ENCODE measurements around the gene GTF3C6. TPM values are rescaled to one million over a fixed set of nuclear protein-coding genes. Genes with fewer than 3 reads are reported as not detected.

Gene GTF3C6
- total and polyA plus RNA-seq, 2 of the 8 experiments (the other 6 are each of a cell fraction or from before 2014, with no cell fraction given) = 13.1 to 87.4 TPM

- Histone ChIP-seq H2BK20ac (ENCODE audit: low read length) (no peak overlapping the region), H4K91ac (replicated peaks; ENCODE audit: insufficient read length, low read length) (no peak overlapping the region), H3K23me2 (ENCODE audit: low read depth, low read length) (no peaks in the 10 kb centered on the region), H3K4me3 (ENCODE audit: extremely low read depth in 1 of 4, insufficient read depth in 2 of 4, low read depth in 3 of 4, low read length in 4 of 4) (no peak overlapping the region), H4K8ac (ENCODE audit: extremely low read depth, insufficient read depth, low read length) (no peak overlapping the region), H4K20me1 (replicated peaks in 1 of 2; ENCODE audit: control insufficient read depth in 1 of 2, insufficient read depth in 2 of 2, low read length in 2 of 2) (no peaks in the 10 kb centered on the region), H2BK15ac (ENCODE audit: low read length) (no peak overlapping the region), H3K9me3 (ENCODE audit: insufficient read depth in 2 of 2, low read depth in 1 of 2, low read length in 1 of 2) (no peaks in the 10 kb centered on the region), H3K27me3 (replicated peaks in 1 of 4; ENCODE audit: control insufficient read depth in 3 of 4, extremely low read depth in 1 of 4, insufficient read depth in 3 of 4, low read length in 3 of 4) (no peaks in the 10 kb centered on the region), H3K18ac (ENCODE audit: extremely low read depth, low read length) (no peak overlapping the region), H2BK5ac (ENCODE audit: low read depth, low read length) (no peak overlapping the region), H3K9ac (replicated peaks in 1 of 4; ENCODE audit: extremely low read depth in 1 of 4, low read depth in 3 of 4, low read length in 3 of 4) (no peak overlapping the region), H3K14ac (ENCODE audit: insufficient read length) (no peak overlapping the region), H3K56ac (replicated peaks; ENCODE audit: insufficient read length, low read depth, low read length) (no peak overlapping the region), H3K79me2 (ENCODE audit: control insufficient read depth in 1 of 2, insufficient read depth in 2 of 2, low read length in 2 of 2) (peaks cover 0 to under 1% of the 10 kb centered on the region in 2 experiments; a peak in 1 of 4 replicates), H2BK12ac (ENCODE audit: low read depth, low read length) (no peak overlapping the region), H4K5ac (ENCODE audit: insufficient read length, low read depth, low read length) (no peak overlapping the region), H3K4ac (replicated peaks; ENCODE audit: insufficient read length, low read depth, low read length) (no peak overlapping the region), H3K4me1 (replicated peaks in 1 of 4; ENCODE audit: control insufficient read depth in 3 of 4, insufficient read depth in 4 of 4, low read length in 3 of 4) (peaks cover 0 to 3% (median 1%) of the 10 kb centered on the region in 4 experiments; a peak in 1 of 7 replicates), H2BK120ac (replicated peaks; ENCODE audit: low read depth, low read length) (no peak overlapping the region), H3K23ac (ENCODE audit: insufficient read length) (no peak overlapping the region), H3K4me2 (ENCODE audit: insufficient read depth in 1 of 2, low read depth in 2 of 2, low read length in 2 of 2) (no peak overlapping the region), H2AK5ac (ENCODE audit: low read depth, low read length) (no peak overlapping the region), H3K36me3 (ENCODE audit: control insufficient read depth in 2 of 4, insufficient read depth in 4 of 4, low read length in 3 of 4) (no peaks in the 10 kb centered on the region), H3K79me1 (ENCODE audit: low read depth, low read length) (no peaks in the 10 kb centered on the region), H3K27ac (ENCODE audit: low read depth, low read length) (no peak overlapping the region), H2AFZ (ENCODE audit: low read length) (no peak overlapping the region)
- FAIRE-seq (no peak), DNase-seq (ENCODE audit: low read depth in 1 of 2, low spot score in 2 of 2) (no peak)
- CTCF ChIA-PET (ENCODE audit: partially characterized antibody) = interaction anchor here (0.7 to 0.9 kb wide), 3 partner anchors 29 to 440 kb away, joined by 3 to 4 read pairs (median 3); no protein-coding TSS in a partner anchor
- 91% methylated on average over 6 of the region's 6 CpGs; no CpG with 5 or more reads in 1 of the 2 experiments for WGBS, 2 experiments (ENCODE audit: extremely low coverage in 1 of 2, insufficient coverage in 1 of 2, insufficient read length in 1 of 2, insufficient replicate concordance in 2 of 2, low coverage in 1 of 2, low lambda C conversion rate in 2 of 2, missing lambda C conversion rate in 1 of 2)
- POLR2A ChIA-PET (ENCODE audit: partially characterized antibody) = interaction anchor here (9.4 kb wide), 1 partner anchor 80 kb away, joined by 90 read pairs; the partner anchor contains the start of gene AMD1
- TF ChIP-seq BCL11A (IDR thresholded peaks at IDR 0.05; ENCODE audit: low read depth in 2 of 2, low read length in 2 of 2) = no peak
- no peak for TF ChIP-seq FOSL1 (IDR thresholded peaks at IDR 0.05; ENCODE audit: insufficient read depth, low read depth, low read length)
- no peak for TF ChIP-seq POLR2AphosphoS5 (IDR thresholded peaks at IDR 0.05; ENCODE audit: low read depth, low read length)
- TF ChIP-seq SIRT6 (IDR thresholded peaks at IDR 0.05; ENCODE audit: low read length) = no peak
- TF ChIP-seq SUZ12 (IDR thresholded peaks at IDR 0.05; ENCODE audit: low read length) = no peak
- no peak for TF ChIP-seq RNF2 (IDR thresholded peaks at IDR 0.05; ENCODE audit: borderline replicate concordance, low read depth, low read length, missing control alignments, poor library complexity, severe bottlenecking)
- TF ChIP-seq EP300 (IDR thresholded peaks at IDR 0.05; ENCODE audit: borderline replicate concordance in 1 of 2, low read depth in 2 of 2, low read length in 2 of 2) = no peak
- TF ChIP-seq SP4 (IDR thresholded peaks at IDR 0.05; ENCODE audit: low read length) = no peak
- TF ChIP-seq KDM5A (IDR thresholded peaks at IDR 0.05; ENCODE audit: low read length) = no peak
- no peak for TF ChIP-seq HDAC2 (IDR thresholded peaks at IDR 0.05; ENCODE audit: borderline replicate concordance in 1 of 2, low read depth in 2 of 2, low read length in 2 of 2)
- no peak for TF ChIP-seq TAF7 (optimal IDR thresholded peaks at IDR 0.05; ENCODE audit: borderline replicate concordance, low read depth, low read length)
- TF ChIP-seq CHD2 (IDR thresholded peaks at IDR 0.05; ENCODE audit: low read length) = no peak
These were observed 4.7 kb upstream of the GTF3C6 start for GRCh38 chr6:110953633-110954303.

Data from H1 (cell line).